H9 (cell line): ENCODE data around the gene CLEC16A. TPM values are rescaled to one million over a fixed set of nuclear protein-coding genes. Genes with fewer than 3 reads are reported as not detected.

ENCODE experiments used
- DNase-seq: peaks from one replicate; pipeline ENCODE4 v3.0.0-alpha.2; 2017
- H2AFZ ChIP-seq: one replicate; pipeline ENCODE4 v1.6.1; 2013; ENCODE audit warnings: mild to moderate bottlenecking, low read length, control low read depth, moderate library complexity
- H2AK5ac ChIP-seq: 2 replicates; pipeline ENCODE4 v1.6.1; 2013; ENCODE audit warnings: low read length, control low read depth, mixed read lengths; ENCODE audit not compliant: insufficient read length
- H2BK120ac ChIP-seq: one replicate; pipeline ENCODE4 v1.6.1; 2013; ENCODE audit warnings: low read depth, mild to moderate bottlenecking, low read length, control low read depth, inconsistent platforms; ENCODE audit not compliant: poor library complexity, severe bottlenecking
- H2BK12ac ChIP-seq: 2 replicates; pipeline ENCODE4 v1.6.1; 2013; ENCODE audit warnings: low read length, control low read depth, mixed read lengths, low read depth; ENCODE audit not compliant: insufficient read length
- H2BK15ac ChIP-seq: 2 replicates; pipeline ENCODE4 v1.6.1; 2013; ENCODE audit warnings: low read depth, low read length, control low read depth
- H2BK20ac ChIP-seq: one replicate; pipeline ENCODE4 v1.6.1; 2013; ENCODE audit warnings: low read depth, mild to moderate bottlenecking, low read length, control low read depth, inconsistent platforms; ENCODE audit not compliant: poor library complexity, severe bottlenecking
- H2BK5ac ChIP-seq: 2 replicates; pipeline ENCODE4 v1.6.1; 2013; ENCODE audit warnings: low read length, control low read depth, mixed read lengths; ENCODE audit not compliant: insufficient read length
- H3K14ac ChIP-seq: 2 replicates; pipeline ENCODE4 v1.6.1; 2013; ENCODE audit warnings: low read length, control low read depth; ENCODE audit not compliant: insufficient read depth
- H3K18ac ChIP-seq: 2 replicates; pipeline ENCODE4 v1.6.1; 2013; ENCODE audit warnings: low read depth, mild to moderate bottlenecking, mixed read lengths, low read length, control low read depth; ENCODE audit not compliant: insufficient read length
- H3K23ac ChIP-seq: 2 replicates; pipeline ENCODE4 v1.6.1; 2013; ENCODE audit warnings: low read length, control low read depth, mixed read lengths, low read depth; ENCODE audit not compliant: insufficient read length
- H3K23me2 ChIP-seq: 2 replicates; pipeline ENCODE4 v1.6.1; 2013; ENCODE audit warnings: low read depth, mild to moderate bottlenecking, mixed read lengths, low read length, control low read depth; ENCODE audit not compliant: insufficient read length, poor library complexity, severe bottlenecking
- H3K27ac ChIP-seq: 2 replicates; pipeline ENCODE4 v1.5.1; 2013; ENCODE audit warnings: low read length, control low read depth, mixed read lengths, low read depth; ENCODE audit not compliant: insufficient read length
- H3K27me3 ChIP-seq: 2 replicates; pipeline ENCODE4 v1.6.1; 2013; ENCODE audit warnings: low read length, control low read depth, inconsistent platforms; ENCODE audit not compliant: insufficient read depth
- H3K4ac ChIP-seq: 2 replicates; pipeline ENCODE4 v1.6.1; 2013; ENCODE audit warnings: low read depth, mild to moderate bottlenecking, control low read depth, inconsistent platforms, low read length, moderate library complexity
- H3K4me1 ChIP-seq: 2 replicates; pipeline ENCODE4 v1.6.1; 2013; ENCODE audit warnings: low read length, control low read depth, inconsistent platforms; ENCODE audit not compliant: insufficient read depth
- H3K4me2 ChIP-seq: 2 replicates; pipeline ENCODE4 v1.6.1; 2013; ENCODE audit warnings: low read length, control low read depth, mixed read lengths; ENCODE audit not compliant: insufficient read length, insufficient read depth
- H3K56ac ChIP-seq: 2 replicates; pipeline ENCODE4 v1.6.1; 2013; ENCODE audit warnings: low read depth, mild to moderate bottlenecking, mixed read lengths, low read length, control low read depth; ENCODE audit not compliant: insufficient read length
- H3K79me1 ChIP-seq: 2 replicates; pipeline ENCODE4 v1.6.1; 2013; ENCODE audit warnings: low read depth, mild to moderate bottlenecking, moderate library complexity, low read length, control low read depth, inconsistent platforms; ENCODE audit not compliant: insufficient read depth, poor library complexity, severe bottlenecking
- H3K79me2 ChIP-seq: 2 replicates; pipeline ENCODE4 v1.6.1; 2013; ENCODE audit warnings: low read length, control low read depth, inconsistent platforms; ENCODE audit not compliant: insufficient read depth
- H3K9ac ChIP-seq: 2 replicates; pipeline ENCODE4 v1.6.1; 2013; ENCODE audit warnings: low read length, control low read depth, mixed read lengths; ENCODE audit not compliant: insufficient read length; ENCODE audit errors: extremely low read depth
- H3K9me3 ChIP-seq: one replicate; pipeline ENCODE4 v1.6.1; 2013; ENCODE audit warnings: low read depth, low read length, inconsistent platforms; ENCODE audit not compliant: control insufficient read depth
- H3T11ph ChIP-seq: one replicate; pipeline ENCODE4 v1.6.1; 2013; ENCODE audit warnings: mild to moderate bottlenecking, low read length, control low read depth, inconsistent platforms
- H4K20me1 ChIP-seq: one replicate; pipeline ENCODE4 v1.6.1; 2013; ENCODE audit not compliant: control insufficient read depth, insufficient read length, insufficient read depth
- H4K5ac ChIP-seq: 2 replicates; pipeline ENCODE4 v1.6.1; 2013; ENCODE audit warnings: low read depth, mild to moderate bottlenecking, mixed read lengths, low read length, control low read depth; ENCODE audit not compliant: insufficient read length
- H4K8ac ChIP-seq: replicated peaks from 2 replicates; pipeline ENCODE4 v1.6.1; 2013; ENCODE audit warnings: low read length, control low read depth, mixed read lengths, low read depth; ENCODE audit not compliant: insufficient read length
- H4K91ac ChIP-seq: 2 replicates; pipeline ENCODE4 v1.6.1; 2013; ENCODE audit warnings: low read depth, mild to moderate bottlenecking, moderate library complexity, mixed read lengths, low read length, control low read depth; ENCODE audit not compliant: insufficient read length
- H3K27ac Mint-ChIP-seq, 3 experiments: 2 replicates in 2 of 3; 3 replicates in 1 of 3; pipeline ENCODE4 v1.8.0; 2020 to 2021; ENCODE audit warnings: mixed read lengths in 3 of 3, mild to moderate bottlenecking in 1 of 3, moderate library complexity in 1 of 3
- H3K27me3 Mint-ChIP-seq: 2 replicates; pipeline ENCODE4 v1.8.0; 2021; ENCODE audit warnings: low read depth, mild to moderate bottlenecking, moderate library complexity, mixed read lengths
- H3K36me3 Mint-ChIP-seq, 3 experiments: 2 replicates in 2 of 3; 3 replicates in 1 of 3; pipeline ENCODE4 v1.8.0; 2020 to 2021; ENCODE audit warnings: low read depth in 3 of 3, mixed read lengths in 3 of 3; ENCODE audit not compliant: insufficient read depth in 1 of 3
- H3K4me1 Mint-ChIP-seq, 2 experiments: 2 replicates each; pipeline ENCODE4 v1.8.0; 2020; ENCODE audit warnings: mixed read lengths in 2 of 2
- H3K4me3 Mint-ChIP-seq, 2 experiments: 2 replicates in 1 of 2; 3 replicates in 1 of 2; pipeline ENCODE4 v1.8.0; 2020 to 2021; ENCODE audit warnings: mild to moderate bottlenecking in 2 of 2, mixed read lengths in 2 of 2, moderate library complexity in 1 of 2
- H3K9me3 Mint-ChIP-seq, 2 experiments: 2 replicates in 1 of 2; 3 replicates in 1 of 2; pipeline ENCODE4 v1.8.0; 2020; ENCODE audit warnings: mild to moderate bottlenecking in 2 of 2, mixed read lengths in 2 of 2, moderate library complexity in 1 of 2
- WGBS: extraction: QIAGEN DNeasy Blood & Tissue Kit; methylation state at CpG from one replicate; pipeline ENCODE4 v1.1.7; 2013; ENCODE audit warnings: missing lambda C conversion rate, low lambda C conversion rate, mixed read lengths; ENCODE audit not compliant: insufficient read length; ENCODE audit errors: extremely low coverage; 5-methylcytosine and 5-hydroxymethylcytosine counted together
- total RNA-seq: library from RNA; stranded (reverse); gene quantifications from 2 replicates; pipeline ENCODE4 v1.2.1, GENCODE V29; 2021
- TF ChIP-seq, protein P1 (sequence below): fragments of 200-600 bp; sonication (generic); conservative IDR thresholded peaks from 3 replicates; pipeline ENCODE4 v1.8.0; 2021; ENCODE audit warnings: antibody characterized with exemption, mild to moderate bottlenecking

Gene CLEC16A
- total RNA-seq, 1 experiment from 2014 or later: 15.2 TPM

DNA sequence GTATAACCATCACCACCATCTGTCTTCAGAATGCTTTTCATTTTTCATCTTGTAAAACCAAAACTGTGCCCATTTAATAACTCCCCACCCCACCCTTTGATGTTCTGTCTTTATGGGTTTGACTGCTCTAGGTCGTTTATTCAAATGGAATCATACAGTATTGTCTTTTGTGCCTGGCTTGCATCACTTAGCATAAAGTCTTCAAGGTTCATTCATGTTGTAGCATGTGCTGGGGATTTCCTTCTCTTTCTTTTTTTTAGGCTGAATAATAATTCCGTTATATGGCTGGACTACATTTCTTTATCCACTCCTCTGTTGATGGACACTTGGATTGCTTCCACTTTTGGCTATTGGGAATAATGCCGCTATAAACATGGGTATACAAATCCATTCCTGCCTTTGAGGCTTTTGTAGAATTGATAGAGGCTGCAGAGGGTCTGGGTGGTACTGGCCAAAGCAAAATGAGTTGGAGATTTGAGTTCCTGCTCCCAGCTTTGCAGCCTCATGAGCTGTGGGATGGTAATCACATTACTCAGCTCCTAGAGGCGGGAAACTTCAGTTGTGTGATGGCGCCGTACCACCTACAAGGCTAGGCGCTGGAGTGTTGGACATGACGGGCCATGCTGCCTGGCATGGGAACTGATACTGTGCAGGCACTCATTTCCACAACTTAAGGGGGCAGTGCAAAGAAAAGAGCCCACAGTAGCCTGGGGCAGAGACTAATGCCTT, 64.8 kb downstream of the CLEC16A start:
- Histone ChIP-seq H4K5ac (no peak overlapping the region), H3K4me2 (no peak overlapping the region), H2BK15ac (no peak overlapping the region), H2AFZ (no peak overlapping the region), H2BK120ac (no peak overlapping the region), H4K91ac (no peak overlapping the region), H3K4ac (no peak overlapping the region), H4K20me1 (no peaks in the 10 kb centered on the region), H3K27me3 (no peaks in the 10 kb centered on the region), H2AK5ac (no peak overlapping the region), H3K79me1 (no peaks in the 10 kb centered on the region), H2BK12ac (no peak overlapping the region), H4K8ac (no peak overlapping the region), H3K56ac (no peak overlapping the region), H3K23ac (no peak overlapping the region), H3K23me2 (no peaks in the 10 kb centered on the region), H3K27ac (no peak overlapping the region), H3K18ac (no peak overlapping the region), H3K14ac (no peak overlapping the region), H3T11ph (no peak overlapping the region), H2BK20ac (no peak overlapping the region), H3K79me2 (no peaks in the 10 kb centered on the region), H3K9ac (no peak overlapping the region), H3K9me3 (no peaks in the 10 kb centered on the region), H2BK5ac (no peak overlapping the region), H3K4me1 (no peaks in the 10 kb centered on the region)
- WGBS: no CpG with 5 or more reads among the region's 8 CpGs
- no peak overlapping the region for H3K4me3 Mint-ChIP-seq
- H3K27me3 Mint-ChIP-seq: no peaks in the 10 kb centered on the region
- H3K36me3 Mint-ChIP-seq: peaks cover 4 to 13% (median 11%) of the 10 kb centered on the region in 3 experiments; a peak in 5 of 7 replicates
- no peak overlapping the region for H3K27ac Mint-ChIP-seq
- peaks cover 5 to 7% of the 10 kb centered on the region in 2 experiments for H3K4me1 Mint-ChIP-seq
- H3K9me3 Mint-ChIP-seq: peaks cover 0 to 2% of the 10 kb centered on the region in 2 experiments; a peak in 2 of 5 replicates
- TF ChIP-seq, protein P1, sequence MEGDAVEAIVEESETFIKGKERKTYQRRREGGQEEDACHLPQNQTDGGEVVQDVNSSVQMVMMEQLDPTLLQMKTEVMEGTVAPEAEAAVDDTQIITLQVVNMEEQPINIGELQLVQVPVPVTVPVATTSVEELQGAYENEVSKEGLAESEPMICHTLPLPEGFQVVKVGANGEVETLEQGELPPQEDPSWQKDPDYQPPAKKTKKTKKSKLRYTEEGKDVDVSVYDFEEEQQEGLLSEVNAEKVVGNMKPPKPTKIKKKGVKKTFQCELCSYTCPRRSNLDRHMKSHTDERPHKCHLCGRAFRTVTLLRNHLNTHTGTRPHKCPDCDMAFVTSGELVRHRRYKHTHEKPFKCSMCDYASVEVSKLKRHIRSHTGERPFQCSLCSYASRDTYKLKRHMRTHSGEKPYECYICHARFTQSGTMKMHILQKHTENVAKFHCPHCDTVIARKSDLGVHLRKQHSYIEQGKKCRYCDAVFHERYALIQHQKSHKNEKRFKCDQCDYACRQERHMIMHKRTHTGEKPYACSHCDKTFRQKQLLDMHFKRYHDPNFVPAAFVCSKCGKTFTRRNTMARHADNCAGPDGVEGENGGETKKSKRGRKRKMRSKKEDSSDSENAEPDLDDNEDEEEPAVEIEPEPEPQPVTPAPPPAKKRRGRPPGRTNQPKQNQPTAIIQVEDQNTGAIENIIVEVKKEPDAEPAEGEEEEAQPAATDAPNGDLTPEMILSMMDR: no peak
- no peak for DNase-seq
